K562 (cell line): ENCODE measurements around the gene PFKFB2. TPM values are rescaled to one million over a fixed set of nuclear protein-coding genes. Genes with fewer than 3 reads are reported as not detected.
A peak's percentile ranks its signal among the peaks of the same experiment; 100 is the strongest.

ENCODE experiments used
- BACH1 ChIP-seq: fragments of 200-800 bp; sonication (Bioruptor generic); IDR thresholded peaks from 2 replicates; pipeline ENCODE4 v1.6.1; 2016; ENCODE audit warnings: missing genetic modification characterization, missing compliant biosample characterization
- CEBPZ ChIP-seq: fragments of 150-350 bp; IDR thresholded peaks from 2 replicates; pipeline ENCODE4 v1.6.1; 2014; ENCODE audit warnings: low read depth, mild to moderate bottlenecking, low read length, borderline replicate concordance
- DIDO1 ChIP-seq: fragments of 450-650 bp; IDR thresholded peaks from 2 replicates; pipeline ENCODE4 v1.6.1; 2016; ENCODE audit warnings: low read depth, missing biosample characterization, missing genetic modification characterization
- ELF1 ChIP-seq: fragments of 200-800 bp; sonication (Bioruptor generic); IDR thresholded peaks from 2 replicates; pipeline ENCODE4 v1.6.1; 2016; ENCODE audit warnings: missing genetic modification characterization, missing compliant biosample characterization
- HOXB6 ChIP-seq: fragments of 250-450 bp; sonication (Bioruptor Pico); IDR thresholded peaks from 2 replicates; pipeline ENCODE4 v1.5.1; 2022; ENCODE audit warnings: mild to moderate bottlenecking, borderline replicate concordance
- MIER1 ChIP-seq: fragments of 450-650 bp; IDR thresholded peaks from 2 replicates; pipeline ENCODE4 v1.6.1; 2016; ENCODE audit warnings: antibody characterized with exemption, mild to moderate bottlenecking, low read depth
- PBX2 ChIP-seq, 2 experiments: IDR thresholded peaks in 1 of 2; conservative IDR thresholded peaks in 1 of 2; 2 replicates each; pipeline ENCODE4 v1.6.1; 2016; ENCODE audit warnings: low read depth in 2 of 2, mild to moderate bottlenecking in 1 of 2, missing compliant biosample characterization in 1 of 2, missing genetic modification characterization in 1 of 2, moderate library complexity in 1 of 2
- SMARCC2 ChIP-seq: fragments of 450-650 bp; IDR thresholded peaks from 2 replicates; pipeline ENCODE4 v1.6.1; 2017; ENCODE audit warnings: antibody characterized with exemption, moderate library complexity, mild to moderate bottlenecking, low read depth
- SP2 ChIP-seq: IDR thresholded peaks from 2 replicates; pipeline ENCODE4 v1.6.1; 2011; ENCODE audit warnings: mild to moderate bottlenecking, low read depth, low read length, moderate library complexity; ENCODE audit not compliant: poor library complexity, severe bottlenecking; ENCODE audit errors: extremely low read depth
- SRSF1 ChIP-seq: fragments of 200-400 bp; formaldehyde crosslinking; IDR thresholded peaks from 2 replicates; pipeline ENCODE4 v1.6.1; 2017; ENCODE audit warnings: mild to moderate bottlenecking, low read depth, low read length, moderate library complexity
- YY1 ChIP-seq, 3 experiments: IDR thresholded peaks; 2 replicates each; pipeline ENCODE4 v1.6.1; 2011; ENCODE audit warnings: low read length in 2 of 3, mild to moderate bottlenecking in 2 of 3, moderate library complexity in 2 of 3, borderline replicate concordance in 1 of 3, control low read depth in 1 of 3, low read depth in 1 of 3; ENCODE audit not compliant: insufficient read depth in 3 of 3, insufficient replicate concordance in 2 of 3, control insufficient read depth in 1 of 3, insufficient read length in 1 of 3; ENCODE audit errors: extremely low read depth in 1 of 3
- ZBTB12 ChIP-seq: fragments of 250-450 bp; sonication (Bioruptor Pico); IDR thresholded peaks from 2 replicates; pipeline ENCODE4 v1.4.0; 2020
- ZNF586 ChIP-seq: fragments of 450-650 bp; formaldehyde crosslinking; conservative IDR thresholded peaks from 2 replicates; pipeline ENCODE4 v1.4.0; 2020; ENCODE audit warnings: mild to moderate bottlenecking, moderate library complexity
- ZNF707 ChIP-seq: fragments of 250-450 bp; sonication (Bioruptor Pico); conservative IDR thresholded peaks from 2 replicates; pipeline ENCODE4 v1.8.0; 2022; ENCODE audit warnings: inconsistent platforms, mild to moderate bottlenecking, moderate library complexity
- ZNF780A ChIP-seq: fragments of 250-450 bp; sonication (Bioruptor Pico); IDR thresholded peaks from 2 replicates; pipeline ENCODE4 v1.5.0; 2021; ENCODE audit warnings: mild to moderate bottlenecking
- polyA plus RNA-seq, 8 experiments: library from polyadenylated mRNA; depleted of rRNA in 4 of 8; stranded (reverse) in 5 of 8; unstranded in 3 of 8; fragments of >200 nt; fragmentation: Nextera tagmentation in 2 of 8; fragmentation: Illumina TruSeq in 1 of 8; extraction: Ambion mirVana in 2 of 8; extraction: Trizol in 1 of 8; gene quantifications; 2 replicates each; pipeline versions ENCODE4 v1.2.1 to v1.2.3, GENCODE V29; 2011 to 2014; ENCODE audit warnings: inconsistent platforms in 1 of 8, missing spikeins in 1 of 8
- total RNA-seq, 7 experiments: library from RNA; depleted of rRNA in 6 of 7; stranded (reverse); fragments of >200 nt in 6 of 7; fragmentation: Illumina TruSeq in 2 of 7; extraction: Trizol in 2 of 7; gene quantifications; 2 replicates each; pipeline versions ENCODE4 v1.2.1 to v1.2.3, GENCODE V29; 2011 to 2021; ENCODE audit warnings: low replicate concordance in 1 of 7

Gene PFKFB2
- total and polyA plus RNA-seq, 9 of the 15 experiments (the other 6 are each of a cell fraction or from before 2014, with no cell fraction given): 6.9 to 26.0 (median 16.4) TPM

- TF ChIP-seq PBX2 (CRISPR knock-in tag; IDR thresholded peaks at IDR 0.05; ENCODE audit: low read depth): no peak
- TF ChIP-seq PBX2 (tag; conservative IDR thresholded peaks at IDR 0.05; ENCODE audit: low read depth): no peak
- TF ChIP-seq HOXB6 (CRISPR knock-in tag): no peak
- no peak for TF ChIP-seq SP2
- no peak for TF ChIP-seq BACH1 (tag)
- TF ChIP-seq ELF1 (tag): no peak
- no peak for TF ChIP-seq ZNF586 (CRISPR knock-in tag)
- TF ChIP-seq MIER1: no peak
- no peak for TF ChIP-seq DIDO1
- no peak for TF ChIP-seq CEBPZ
- TF ChIP-seq ZNF780A (CRISPR knock-in tag): no peak
- TF ChIP-seq SMARCC2: no peak; the same call in 1 of the 2 replicates
- TF ChIP-seq SRSF1: no peak
- no peak for TF ChIP-seq ZNF707 (CRISPR knock-in tag)
- TF ChIP-seq YY1 (IDR thresholded peaks at IDR 0.05; ENCODE audit: borderline replicate concordance in 1 of 3, control insufficient read depth in 1 of 3, extremely low read depth in 1 of 3, insufficient read depth in 3 of 3, insufficient read length in 1 of 3, insufficient replicate concordance in 2 of 3, low read depth in 1 of 3, low read length in 2 of 3): peak in 2 of 3 experiments; percentile 65 to 68
- 0 out of 2 replicates have a peak, but pooled peaks have one; percentile 25 for TF ChIP-seq ZBTB12 (CRISPR knock-in tag)
These were observed at the start of gene PFKFB2 (continued) for GRCh38 chr1:207052911-207053769.
